ENCODE results near the gene RBM20. TPM values are rescaled to one million over a fixed set of nuclear protein-coding genes. Genes with fewer than 3 reads are reported as not detected.
"Not testable (repeated sequence)": the region's sequence is repeated elsewhere in the genome, so short reads cannot be mapped to it uniquely, and the experiment has no call there.

RBM20 gene
- total and polyA plus RNA-seq, 7 experiments from 2014 or later: 0.16 to 1.7 (median 0.37) TPM; not detected in 1

DNA sequence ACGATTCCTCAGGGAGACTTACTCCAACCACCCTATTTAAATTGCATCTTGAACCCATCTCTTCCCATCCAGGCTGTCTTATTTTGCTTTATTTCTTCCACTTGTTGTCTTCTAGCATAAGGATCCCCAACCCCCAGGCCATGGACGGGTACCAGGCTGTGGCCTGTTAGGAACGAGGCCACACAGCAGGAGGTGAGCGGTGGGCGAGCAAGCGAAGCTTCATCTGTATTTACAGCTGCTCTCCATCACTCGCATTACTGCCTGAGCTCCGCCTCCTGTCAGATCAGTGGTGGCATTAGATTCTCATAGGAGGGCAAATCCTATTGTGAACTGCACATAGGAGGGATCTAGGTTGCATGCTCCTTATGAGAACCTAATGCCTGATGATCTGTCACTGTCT, 16.2 kb downstream of the RBM20 start:
- intact Hi-C loops (cut with micrococcal nuclease); ATAC-seq; H3K4me1 ChIP-seq (ENCODE audit: control insufficient read depth in 2 of 2, insufficient read depth in 2 of 2, low read length in 2 of 2); H3K4me3 Mint-ChIP-seq; H3K27me3 ChIP-seq (ENCODE audit: control insufficient read depth in 2 of 2, insufficient read depth in 2 of 2, low read length in 2 of 2); POLR2A ChIA-PET; H3K9me3 ChIP-seq (ENCODE audit: control insufficient read depth in 2 of 3, low read length in 3 of 3); DNase-seq; H3K27ac ChIP-seq (ENCODE audit: low read depth, low read length); H3K36me3 ChIP-seq (ENCODE audit: control insufficient read depth in 2 of 3, insufficient read depth in 3 of 3, low read length in 3 of 3); H3K36me3 Mint-ChIP-seq; H3K4me3 ChIP-seq (ENCODE audit: low read length); CTCF ChIA-PET; H3K27ac Mint-ChIP-seq; H3K9me3 Mint-ChIP-seq: not testable (repeated sequence)
- Mint-ChIP-seq H3K27me3 (peaks cover 13 to 32% (median 15%) of the 10 kb centered on the region in 5 donors), H3K4me1 (peaks cover 3 to 12% (median 5%) of the 10 kb centered on the region in 7 donors)

- no peak overlapping the region for H3K4me3 ChIP-seq (ENCODE audit: low read length)
- no peaks in the 10 kb centered on the region for H3K36me3 ChIP-seq (ENCODE audit: control insufficient read depth in 2 of 3, insufficient read depth in 3 of 3, low read length in 3 of 3)
- Mint-ChIP-seq H3K27ac (no peak overlapping the region), H3K36me3 (peaks cover 0 to 4% (median 0%) of the 10 kb centered on the region in 5 donors), H3K4me3 (no peak overlapping the region), H3K9me3 (peaks cover 0 to 2% (median 0%) of the 10 kb centered on the region in 11 donors), H3K27me3 (peaks cover 8 to 28% (median 10%) of the 10 kb centered on the region in 5 donors), H3K4me1 (peaks cover 3 to 12% (median 5%) of the 10 kb centered on the region in 7 donors)
- intact Hi-C loops (cut with micrococcal nuclease): no loop called here
- no peaks in the 10 kb centered on the region for H3K27me3 ChIP-seq (ENCODE audit: control insufficient read depth in 2 of 2, insufficient read depth in 2 of 2, low read length in 2 of 2)
- H3K9me3 ChIP-seq (ENCODE audit: control insufficient read depth in 2 of 3, low read length in 3 of 3): no peaks in the 10 kb centered on the region
- no peak for DNase-seq
- no peak overlapping the region for H3K27ac ChIP-seq (ENCODE audit: low read depth, low read length)
- ChIA-PET POLR2A (interaction anchor here (0.6 kb wide), 1 partner anchor 1521 kb away, joined by 5 read pairs; no protein-coding TSS in a partner anchor), CTCF (interaction anchor here (1.2 kb wide), 1 partner anchor 11 kb away, joined by 3 read pairs; no protein-coding TSS in a partner anchor)
- H3K4me1 ChIP-seq (ENCODE audit: control insufficient read depth in 2 of 2, insufficient read depth in 2 of 2, low read length in 2 of 2): no peaks in the 10 kb centered on the region
- no peak for ATAC-seq
Observed at GRCh38 chr10:110661292-110661691, 17.2 kb downstream of the RBM20 start.

DNA sequence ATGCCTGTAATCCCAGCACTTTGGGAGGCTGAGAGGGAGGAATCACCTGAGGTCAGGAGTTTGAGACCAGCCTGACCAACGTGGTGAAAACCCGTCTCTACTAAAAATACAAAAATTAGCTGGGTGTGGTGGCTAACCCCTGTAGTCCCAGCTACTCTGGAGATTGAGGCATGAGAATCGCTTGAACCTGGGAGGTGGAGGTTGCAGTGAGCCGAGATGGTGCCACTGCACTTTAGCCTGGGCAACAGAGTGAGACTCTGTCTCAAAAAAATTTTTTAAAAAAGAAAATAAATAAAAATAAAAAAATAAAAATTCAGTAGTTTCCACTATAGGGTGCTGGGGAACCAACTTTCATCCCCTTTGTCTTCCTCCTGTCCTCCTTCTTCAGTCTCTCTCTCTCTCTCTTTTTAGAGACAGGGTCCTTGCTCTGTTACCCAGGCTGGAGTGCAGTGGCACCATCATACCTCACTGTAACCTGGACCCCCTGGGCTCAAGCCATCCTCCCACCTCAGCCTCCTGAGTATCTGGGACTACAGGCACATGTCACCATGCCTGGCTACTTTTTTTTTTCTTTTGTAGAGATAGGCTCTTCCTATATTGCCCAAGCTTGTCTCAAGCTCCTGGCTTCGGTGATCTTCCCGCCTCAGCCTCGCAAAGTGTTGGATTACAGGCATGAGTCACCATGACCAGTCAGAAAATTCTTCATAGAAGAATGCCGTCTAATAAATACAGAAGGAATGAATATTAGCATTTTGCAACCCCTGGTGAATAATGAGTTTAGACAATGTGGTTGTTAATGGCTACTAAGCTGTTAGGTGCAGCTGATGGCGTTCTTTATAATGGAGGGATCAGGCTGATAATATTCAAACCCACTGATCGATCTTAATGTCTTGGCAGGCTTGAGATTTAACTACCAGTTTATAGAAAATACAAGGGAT, 20.6 kb downstream of the RBM20 start:
- DNase-seq: no peak
- ATAC-seq: no peak
- Mint-ChIP-seq H3K4me3 (no peak overlapping the region), H3K36me3 (no peaks in the 10 kb centered on the region), H3K9me3 (no peaks in the 10 kb centered on the region), H3K27ac (peak overlapping the region in 1 of 9 donors; percentile 11), H3K27me3 (peaks cover 0 to 57% (median 3%) of the 10 kb centered on the region in 5 donors), H3K4me1 (peaks cover 3 to 12% (median 5%) of the 10 kb centered on the region in 7 donors)
- Histone ChIP-seq H3K9me3 (ENCODE audit: control insufficient read depth in 2 of 3, low read length in 3 of 3) (no peaks in the 10 kb centered on the region), H3K4me1 (ENCODE audit: control insufficient read depth in 2 of 2, insufficient read depth in 2 of 2, low read length in 2 of 2) (no peaks in the 10 kb centered on the region), H3K36me3 (ENCODE audit: control insufficient read depth in 2 of 3, insufficient read depth in 3 of 3, low read length in 3 of 3) (no peaks in the 10 kb centered on the region), H3K27ac (ENCODE audit: low read depth, low read length) (no peak overlapping the region), H3K4me3 (ENCODE audit: low read length) (no peak overlapping the region), H3K27me3 (ENCODE audit: control insufficient read depth in 2 of 2, insufficient read depth in 2 of 2, low read length in 2 of 2) (no peaks in the 10 kb centered on the region)
- CTCF ChIA-PET: no interaction called here
- intact Hi-C loops (cut with micrococcal nuclease): no loop called here
- POLR2A ChIA-PET: no interaction called here

GRCh38 chr10:110666259-110666658, 22.1 kb downstream of the RBM20 start:
- not testable (repeated sequence) for ATAC-seq

DNA sequence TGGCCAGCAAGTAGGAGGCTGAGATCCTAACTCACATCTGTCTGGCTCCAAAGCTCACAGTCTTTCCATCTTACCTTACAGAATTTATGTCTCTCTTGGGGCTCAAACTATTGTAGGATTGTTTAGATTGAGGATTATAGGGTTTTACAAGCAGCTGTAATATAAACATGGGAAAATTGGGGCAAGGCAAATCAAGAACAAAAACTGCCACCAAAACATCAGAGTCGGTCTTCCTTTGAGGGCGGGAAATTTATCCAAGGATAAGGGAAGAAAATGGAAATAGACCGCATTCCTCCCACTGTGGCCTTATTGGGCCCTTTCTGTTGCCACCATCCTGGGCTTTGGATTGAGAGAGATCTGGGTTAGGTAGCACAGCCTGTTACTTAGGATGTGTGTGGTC, 22.5 kb downstream of the RBM20 start:
- Histone ChIP-seq H3K27ac (ENCODE audit: low read depth, low read length) (no peak overlapping the region), H3K27me3 (ENCODE audit: control insufficient read depth in 2 of 2, insufficient read depth in 2 of 2, low read length in 2 of 2) (no peaks in the 10 kb centered on the region), H3K36me3 (ENCODE audit: control insufficient read depth in 2 of 3, insufficient read depth in 3 of 3, low read length in 3 of 3) (no peaks in the 10 kb centered on the region), H3K9me3 (ENCODE audit: control insufficient read depth in 2 of 3, low read length in 3 of 3) (no peaks in the 10 kb centered on the region), H3K4me1 (ENCODE audit: control insufficient read depth in 2 of 2, insufficient read depth in 2 of 2, low read length in 2 of 2) (peaks cover 0 to under 1% of the 10 kb centered on the region in 2 donors), H3K4me3 (ENCODE audit: low read length) (no peak overlapping the region)
- no peak for DNase-seq
- ChIA-PET POLR2A (interaction anchor here (0.6 kb wide), 1 partner anchor 56 kb away, joined by 4 read pairs; no protein-coding TSS in a partner anchor), CTCF (interaction anchor here (0.6 kb wide), 1 partner anchor 184 kb away, joined by 3 read pairs; no protein-coding TSS in a partner anchor)
- Mint-ChIP-seq H3K27ac (no peak overlapping the region), H3K4me3 (no peak overlapping the region), H3K9me3 (no peaks in the 10 kb centered on the region), H3K36me3 (no peaks in the 10 kb centered on the region), H3K27me3 (peaks cover 0 to 65% (median 3%) of the 10 kb centered on the region in 5 donors), H3K4me1 (peaks cover 3 to 7% (median 5%) of the 10 kb centered on the region in 7 donors)
- intact Hi-C loops (cut with micrococcal nuclease): no loop called here
- no peak for ATAC-seq

More at GRCh38 chr10:110666259-110666658, 22.1 kb downstream of the RBM20 start:
- H3K27ac ChIP-seq (ENCODE audit: low read depth, low read length); H3K9me3 ChIP-seq (ENCODE audit: control insufficient read depth in 2 of 3, low read length in 3 of 3); H3K9me3 Mint-ChIP-seq; H3K4me3 ChIP-seq (ENCODE audit: low read length); H3K4me1 ChIP-seq (ENCODE audit: control insufficient read depth in 2 of 2, insufficient read depth in 2 of 2, low read length in 2 of 2); H3K4me3 Mint-ChIP-seq; CTCF ChIA-PET; H3K36me3 Mint-ChIP-seq; intact Hi-C loops (cut with micrococcal nuclease); H3K36me3 ChIP-seq (ENCODE audit: control insufficient read depth in 2 of 3, insufficient read depth in 3 of 3, low read length in 3 of 3); H3K27me3 ChIP-seq (ENCODE audit: control insufficient read depth in 2 of 2, insufficient read depth in 2 of 2, low read length in 2 of 2); DNase-seq; H3K27ac Mint-ChIP-seq: not testable (repeated sequence)
- Mint-ChIP-seq H3K4me1 (peaks cover 3 to 10% (median 5%) of the 10 kb centered on the region in 7 donors), H3K27me3 (peaks cover 0 to 65% (median 3%) of the 10 kb centered on the region in 5 donors)
- POLR2A ChIA-PET: interaction anchor here (0.6 kb wide), 1 partner anchor 56 kb away, joined by 4 read pairs; no protein-coding TSS in a partner anchor

DNA sequence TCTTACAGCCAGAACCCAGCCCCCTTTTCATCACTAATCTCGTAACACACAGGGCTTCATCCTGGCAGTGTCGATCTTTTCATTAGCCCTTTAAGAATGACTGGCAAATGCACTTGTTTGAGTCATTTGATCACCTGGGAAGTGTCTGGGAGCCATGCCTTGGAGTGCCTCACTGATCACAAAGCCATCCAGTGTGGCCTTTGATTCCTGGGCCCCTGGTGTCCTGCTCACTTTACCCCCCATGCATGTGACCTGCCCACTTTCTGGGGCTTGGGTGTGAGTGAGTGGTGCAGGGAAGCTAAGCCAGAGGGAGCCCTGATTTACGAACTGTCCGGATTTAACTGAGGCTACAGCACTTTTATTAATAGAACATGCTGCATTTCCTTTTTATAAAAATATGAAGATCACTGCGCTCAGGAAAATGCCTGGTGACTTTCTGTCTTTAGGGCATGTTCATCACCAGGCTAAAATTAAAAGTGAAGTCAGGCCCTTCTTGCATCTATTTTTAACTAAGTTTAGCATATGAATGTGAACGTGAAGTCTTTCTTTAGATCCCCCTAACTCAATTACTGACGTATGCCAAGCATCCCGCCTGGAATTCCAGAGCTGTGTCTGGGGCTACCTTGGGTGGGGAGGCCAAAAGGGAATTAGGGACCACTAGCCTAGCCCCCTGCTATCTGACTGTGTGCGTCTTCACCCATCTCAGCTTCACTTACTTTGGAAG, 23.6 kb downstream of the RBM20 start:
- Histone ChIP-seq H3K27ac (ENCODE audit: low read depth, low read length) (no peak overlapping the region), H3K27me3 (ENCODE audit: control insufficient read depth in 2 of 2, insufficient read depth in 2 of 2, low read length in 2 of 2) (no peaks in the 10 kb centered on the region), H3K4me3 (ENCODE audit: low read length) (no peak overlapping the region), H3K4me1 (ENCODE audit: control insufficient read depth in 2 of 2, insufficient read depth in 2 of 2, low read length in 2 of 2) (peaks cover 0 to 3% of the 10 kb centered on the region in 2 donors), H3K36me3 (ENCODE audit: control insufficient read depth in 2 of 3, insufficient read depth in 3 of 3, low read length in 3 of 3) (no peaks in the 10 kb centered on the region), H3K9me3 (ENCODE audit: control insufficient read depth in 2 of 3, low read length in 3 of 3) (no peaks in the 10 kb centered on the region)
- ATAC-seq: no peak
- DNase-seq: no peak
- POLR2A ChIA-PET: no interaction called here
- peaks cover 0 to 72% (median 3%) of the 10 kb centered on the region in 5 donors for H3K27me3 Mint-ChIP-seq
- CTCF ChIA-PET: no interaction called here
- intact Hi-C loops (cut with micrococcal nuclease): no loop called here
- no peak overlapping the region for H3K4me3 Mint-ChIP-seq
- no peaks in the 10 kb centered on the region for H3K9me3 Mint-ChIP-seq
- H3K4me1 Mint-ChIP-seq: peaks cover 0 to 10% (median 4%) of the 10 kb centered on the region in 7 donors
- H3K36me3 Mint-ChIP-seq: no peaks in the 10 kb centered on the region
- H3K27ac Mint-ChIP-seq: no peak overlapping the region
